Amygdala (tissue), 56 donors: ENCODE data around the gene EXT2.

Experiments used
- DNase-seq, 56 donors: peaks; one replicate each; lab custom pipeline; 2025; lab: John Stamatoyannopoulos, UW

The EXT2 gene

GRCh38 chr11:44228379-44228778 is 132.9 kb downstream of the EXT2 start:
- no peak for DNase-seq

- DNase-seq, result no peak
Measured at GRCh38 chr11:44229098-44229497, 133.6 kb downstream of the EXT2 start.

- no peak for DNase-seq
Measured at GRCh38 chr11:44229624-44230023, 134.1 kb downstream of the EXT2 start.

GRCh38 chr11:44235765-44236201 is 140.3 kb downstream of the EXT2 start:
- DNase-seq, result no peak

DNA sequence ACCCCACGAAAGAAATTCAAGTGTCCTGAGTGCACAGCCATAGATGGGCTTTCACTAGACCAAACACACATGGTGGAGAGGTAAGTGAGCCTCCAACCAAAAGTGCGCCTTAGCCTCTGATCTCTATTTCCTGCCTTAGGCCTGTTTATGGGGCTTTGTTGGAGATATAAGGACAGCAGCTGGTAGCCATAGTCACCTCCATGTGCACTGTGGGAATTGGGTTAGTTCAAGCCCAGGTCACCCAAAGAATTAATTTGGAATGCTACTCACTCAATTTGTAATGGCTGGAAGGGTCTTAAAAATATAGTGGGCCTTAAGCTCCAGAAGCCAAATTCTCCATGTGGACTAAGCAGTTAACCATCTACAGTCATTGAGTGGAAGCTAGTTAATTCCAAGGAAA is 140.8 kb downstream of the EXT2 start:
- DNase-seq, result no peak

- DNase-seq, result no peak
Measured at GRCh38 chr11:44237156-44237555, 141.7 kb downstream of the EXT2 start.

DNA sequence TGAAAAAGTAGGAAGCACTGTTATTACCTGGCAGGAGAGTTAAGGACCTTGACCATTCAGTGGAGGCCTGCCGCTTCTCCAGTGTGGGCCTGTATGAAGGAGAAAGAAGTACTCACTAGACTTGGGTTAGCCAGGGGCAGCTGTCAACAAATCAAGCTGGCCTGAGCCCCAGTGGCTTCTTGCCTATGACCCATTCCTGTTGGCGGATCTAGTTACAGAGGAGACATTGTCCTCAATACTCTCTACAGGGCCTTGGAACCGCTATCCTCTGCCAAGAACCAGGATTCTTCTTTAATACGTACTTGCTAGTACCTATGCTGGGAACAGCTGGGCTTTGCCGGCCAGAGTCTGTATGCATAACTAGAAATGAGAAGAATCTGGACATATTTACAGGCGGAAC is 146.4 kb downstream of the EXT2 start:
- peak in 11 of 56 donors; percentile 2 to 25 (median 18) for DNase-seq

GRCh38 chr11:44243086-44243485 is 147.6 kb downstream of the EXT2 start:
- DNase-seq, result no peak

DNA sequence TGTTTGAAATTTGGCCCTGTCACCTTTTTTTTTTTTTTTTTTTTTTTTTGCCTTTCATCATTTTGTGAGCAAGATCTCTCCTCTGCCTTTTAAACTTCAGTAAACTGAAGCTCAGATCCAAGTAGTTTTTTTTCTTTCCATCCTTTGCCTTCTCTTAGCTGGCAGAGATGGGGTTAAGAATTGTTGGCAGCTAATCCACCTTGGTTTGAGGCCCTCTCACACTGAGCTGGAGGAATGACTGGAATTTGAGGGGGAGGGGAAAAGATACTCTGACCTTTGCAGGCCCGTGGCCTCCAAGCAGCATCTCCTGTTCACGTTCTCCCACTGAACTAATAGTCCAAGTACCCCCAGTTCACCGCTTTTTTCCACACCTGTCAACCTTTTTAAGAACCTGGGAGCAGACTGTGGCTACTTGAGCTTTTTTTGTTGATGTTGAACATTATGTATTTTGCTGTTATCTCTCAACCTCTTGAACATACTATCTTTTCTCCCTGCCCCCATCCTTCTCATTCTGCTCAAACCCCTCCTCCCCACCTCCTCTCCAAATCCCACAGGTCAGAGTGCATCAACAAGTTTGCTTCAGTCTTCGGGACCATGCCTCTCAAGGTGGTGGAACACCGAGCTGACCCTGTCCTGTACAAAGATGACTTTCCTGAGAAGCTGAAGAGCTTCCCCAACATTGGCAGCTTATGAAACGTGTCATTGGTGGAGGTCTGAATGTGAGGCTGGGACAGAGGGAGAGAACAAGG is 148.3 kb downstream of the EXT2 start:
- no peak for DNase-seq

DNA sequence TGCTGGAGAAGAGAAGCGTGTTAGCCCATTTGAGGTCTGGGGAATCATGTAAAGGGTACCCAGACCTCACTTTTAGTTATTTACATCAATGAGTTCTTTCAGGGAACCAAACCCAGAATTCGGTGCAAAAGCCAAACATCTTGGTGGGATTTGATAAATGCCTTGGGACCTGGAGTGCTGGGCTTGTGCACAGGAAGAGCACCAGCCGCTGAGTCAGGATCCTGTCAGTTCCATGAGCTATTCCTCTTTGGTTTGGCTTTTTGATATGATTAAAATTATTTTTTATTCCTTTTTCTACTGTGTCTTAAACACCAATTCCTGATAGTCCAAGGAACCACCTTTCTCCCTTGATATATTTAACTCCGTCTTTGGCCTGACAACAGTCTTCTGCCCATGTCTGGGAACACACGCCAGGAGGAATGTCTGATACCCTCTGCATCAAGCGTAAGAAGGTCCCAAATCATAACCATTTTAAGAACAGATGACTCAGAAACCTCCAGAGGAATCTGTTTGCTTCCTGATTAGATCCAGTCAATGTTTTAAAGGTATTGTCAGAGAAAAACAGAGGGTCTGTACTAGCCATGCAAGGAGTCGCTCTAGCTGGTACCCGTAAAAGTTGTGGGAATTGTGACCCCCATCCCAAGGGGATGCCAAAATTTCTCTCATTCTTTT is 149.3 kb downstream of the EXT2 start:
- no peak for DNase-seq

- DNase-seq, result no peak
Measured at GRCh38 chr11:44246726-44247125, 151.2 kb downstream of the EXT2 start.

- no peak for DNase-seq
Measured at GRCh38 chr11:44247508-44247907, 152.0 kb downstream of the EXT2 start.

- DNase-seq, result no peak
Measured at GRCh38 chr11:44248109-44248508, 152.6 kb downstream of the EXT2 start.

- DNase-seq, result no peak
Measured at GRCh38 chr11:44250421-44250820, 154.9 kb downstream of the EXT2 start.

- no peak for DNase-seq
Measured at GRCh38 chr11:44252999-44253602, 157.6 kb downstream of the EXT2 start.

DNA sequence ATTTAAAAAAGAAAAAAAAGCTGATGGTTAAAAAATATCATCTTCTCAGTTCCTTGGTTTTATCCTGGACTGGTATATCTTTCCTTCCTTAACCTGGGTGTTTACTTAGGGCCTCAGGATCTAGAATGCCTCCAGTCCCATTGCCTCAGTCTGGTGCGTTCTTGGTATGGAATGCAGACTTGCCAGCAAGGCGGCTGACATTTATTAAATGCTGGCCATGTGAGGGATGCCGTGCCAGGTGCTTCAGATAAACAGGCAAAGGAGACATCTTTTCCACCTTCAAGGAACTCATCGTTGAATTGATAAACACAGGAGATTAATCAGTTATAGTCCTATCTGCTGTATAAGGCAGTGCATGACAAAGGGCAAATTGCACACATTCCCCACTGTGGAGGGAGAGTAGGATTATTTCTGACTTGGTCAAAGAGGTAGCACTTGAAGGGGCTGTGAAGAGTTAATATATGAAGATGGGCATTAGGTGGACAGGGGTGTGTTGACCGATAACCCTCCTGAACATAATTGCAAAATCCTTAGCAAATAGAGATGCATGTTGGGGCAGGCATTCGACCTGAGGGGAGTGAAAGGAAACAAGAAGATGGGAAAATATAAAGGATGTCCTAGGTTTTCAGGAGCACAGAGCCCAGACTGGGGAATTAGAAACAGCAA is 160.1 kb downstream of the EXT2 start:
- DNase-seq, result no peak

- DNase-seq, result peak in 1 of 56 donors; percentile 8
Measured at GRCh38 chr11:44256673-44257291, 161.3 kb downstream of the EXT2 start.

DNA sequence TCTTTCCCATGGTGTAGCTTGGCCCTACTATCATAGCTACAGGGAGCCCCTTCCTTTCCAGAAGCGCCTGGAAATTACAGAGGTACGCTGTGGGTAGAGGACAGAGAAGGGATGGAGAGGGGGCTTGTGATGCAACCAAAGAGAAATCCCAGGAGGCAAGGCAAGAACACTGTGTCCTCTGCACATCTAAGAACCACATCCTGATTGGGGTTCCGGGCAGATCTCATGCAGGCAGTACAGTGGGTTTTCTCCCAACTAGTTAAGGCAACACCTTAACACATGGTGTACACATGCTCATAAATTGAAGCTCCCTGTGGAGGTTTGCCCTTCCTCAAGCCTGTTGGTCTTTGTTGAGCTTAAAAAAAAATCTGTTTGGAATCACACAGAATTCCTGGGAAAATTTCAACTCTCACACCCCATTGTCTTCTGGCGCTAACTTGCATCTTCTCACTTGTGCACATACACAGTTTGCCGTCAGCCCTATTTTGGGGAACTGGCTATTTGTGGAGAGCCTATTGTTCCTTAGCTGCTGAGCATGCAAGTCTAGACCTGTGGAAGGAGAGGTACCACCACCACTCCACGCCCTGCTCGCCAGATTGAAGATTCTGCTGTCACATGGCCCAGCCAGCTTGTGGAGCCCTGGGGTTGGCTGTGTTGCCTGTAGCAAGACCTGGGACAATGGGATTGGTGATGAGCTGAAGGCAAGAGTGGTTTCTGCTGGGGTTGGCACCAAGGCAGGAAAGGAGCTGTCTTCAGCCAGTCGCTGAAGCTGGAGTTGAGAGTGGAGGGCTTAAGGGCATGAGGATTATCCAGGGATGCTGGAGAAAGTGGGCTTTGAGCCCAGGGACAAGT is 162.1 kb downstream of the EXT2 start:
- no peak for DNase-seq

- no peak for DNase-seq
Measured at GRCh38 chr11:44258190-44258489, 162.7 kb downstream of the EXT2 start.

GRCh38 chr11:44258839-44259420 is 163.5 kb downstream of the EXT2 start:
- no peak for DNase-seq
